ENCODE results near the gene KLHL33.

Gene KLHL33

GRCh38 chr14:20412876-20413743 lies 22.9 kb downstream of the KLHL33 start, which contains the start of gene TEP1:
TEP1 (minus strand) TSS chr14:20413501; CDS start chr14:20408439, 5,062 bp downstream.
- peak; percentile 63 for DNase-seq

GRCh38 chr14:20412411-20412810 lies 23.6 kb downstream of the KLHL33 start:
- DNase-seq: no peak

GRCh38 chr14:20409226-20409625 lies 26.7 kb downstream of the KLHL33 start:
- no peak for DNase-seq

- DNase-seq: no peak
Measured at GRCh38 chr14:20403521-20403920, 32.4 kb downstream of the KLHL33 start.

GRCh38 chr14:20400965-20401593 lies 34.9 kb downstream of the KLHL33 start:
- peak; percentile 5 for DNase-seq

- no peak for DNase-seq
Measured at GRCh38 chr14:20400589-20400964, 35.4 kb downstream of the KLHL33 start.

GRCh38 chr14:20397511-20397910 lies 38.5 kb downstream of the KLHL33 start:
- DNase-seq: no peak

GRCh38 chr14:20391505-20391904 lies 44.5 kb downstream of the KLHL33 start:
- DNase-seq: no peak

GRCh38 chr14:20388159-20388558 lies 47.8 kb downstream of the KLHL33 start:
- DNase-seq: no peak

GRCh38 chr14:20387576-20387975 lies 48.4 kb downstream of the KLHL33 start:
- DNase-seq: no peak

- DNase-seq: no peak
Measured at GRCh38 chr14:20386276-20386855, 49.6 kb downstream of the KLHL33 start.

- no peak for DNase-seq
Measured at GRCh38 chr14:20384886-20385285, 51.1 kb downstream of the KLHL33 start.

- no peak for DNase-seq
Measured at GRCh38 chr14:20384321-20384720, 51.6 kb downstream of the KLHL33 start.

GRCh38 chr14:20383636-20384035 lies 52.3 kb downstream of the KLHL33 start:
- no peak for DNase-seq

GRCh38 chr14:20383032-20383431 lies 52.9 kb downstream of the KLHL33 start:
- DNase-seq: no peak

- DNase-seq: no peak
Measured at GRCh38 chr14:20382526-20382925, 53.4 kb downstream of the KLHL33 start.

GRCh38 chr14:20381341-20381740 lies 54.6 kb downstream of the KLHL33 start:
- no peak for DNase-seq

GRCh38 chr14:20380681-20381080 lies 55.3 kb downstream of the KLHL33 start:
- no peak for DNase-seq

GRCh38 chr14:20379743-20380142 lies 56.2 kb downstream of the KLHL33 start:
- no peak for DNase-seq

- no peak for DNase-seq
Measured at GRCh38 chr14:20377171-20377570, 58.8 kb downstream of the KLHL33 start.

- DNase-seq: no peak
Measured at GRCh38 chr14:20376071-20376588, 59.8 kb downstream of the KLHL33 start.

Measured in NK-92 treated with Interleukin-12 subunit alpha and Interleukin-12 subunit beta, amount 100 ng/mL, for 24 hours (cell line).